IMR-90 (cell line): Measurements from ENCODE around the gene SIT1. TPM values are rescaled to one million over a fixed set of nuclear protein-coding genes. Genes with fewer than 3 reads are reported as not detected.

Experiments used
- ATAC-seq: fragments of 200-7000 bp; cut with Tn5 transposase; 2 replicates; pipeline ENCODE4 v1.9.1; 2020; ENCODE audit warnings: low read depth, mild to moderate bottlenecking, moderate library complexity
- BruUV-seq: library from RNA; stranded (reverse); fragments of 400-500 nt; replicated peaks from 2 replicates; lab custom pipeline; 2021; lab: Mats Ljungman, UMichigan
- CTCF ChIA-PET: fragments of 300-600 bp; formaldehyde crosslinking; extraction: SDS; loops from one replicate; lab custom pipeline; 2021; ENCODE audit warnings: antibody characterized with exemption; lab: Yijun Ruan, JAX
- POLR2A ChIA-PET: fragments of 300-600 bp; sonication (Branson Sonifier 250); formaldehyde crosslinking; loops from one replicate; lab custom pipeline; 2022; ENCODE audit warnings: antibody characterized with exemption; ENCODE audit not compliant: unreplicated experiment; lab: Charles Lee
- DNase-seq: peaks from one replicate; pipeline ENCODE4 v3.0.0; 2013
- H2AFZ ChIP-seq: replicated peaks from 2 replicates; pipeline ENCODE3; 2013; ENCODE audit warnings: low read length, mild to moderate bottlenecking; ENCODE audit not compliant: poor library complexity
- H2AK5ac ChIP-seq: 2 replicates; pipeline ENCODE4 v1.6.1; 2013; ENCODE audit warnings: low read depth, low read length, inconsistent platforms
- H2AK9ac ChIP-seq: replicated peaks from 2 replicates; pipeline ENCODE3; 2013; ENCODE audit warnings: mild to moderate bottlenecking, low read depth, low read length, moderate library complexity; ENCODE audit not compliant: poor library complexity
- H2BK120ac ChIP-seq: 2 replicates; pipeline ENCODE4 v1.6.1; 2013; ENCODE audit warnings: low read depth, low read length, inconsistent platforms
- H2BK15ac ChIP-seq: 3 replicates; pipeline ENCODE4 v1.6.1; 2013; ENCODE audit warnings: low read depth, low read length, inconsistent platforms
- H2BK20ac ChIP-seq: 2 replicates; pipeline ENCODE4 v1.6.1; 2013; ENCODE audit warnings: low read depth, mild to moderate bottlenecking, inconsistent platforms, low read length, moderate library complexity
- H2BK5ac ChIP-seq: 2 replicates; pipeline ENCODE4 v1.6.1; 2013; ENCODE audit warnings: mild to moderate bottlenecking, low read depth, low read length, inconsistent platforms; ENCODE audit not compliant: poor library complexity, severe bottlenecking
- H3K14ac ChIP-seq: replicated peaks from 2 replicates; pipeline ENCODE4 v1.6.1; 2013; ENCODE audit warnings: low read depth, low read length, inconsistent platforms
- H3K18ac ChIP-seq: 2 replicates; pipeline ENCODE4 v1.6.1; 2013; ENCODE audit warnings: low read depth, low read length, control low read depth
- H3K23ac ChIP-seq: 2 replicates; pipeline ENCODE4 v1.6.1; 2013; ENCODE audit warnings: low read depth, low read length, inconsistent platforms
- H3K27ac ChIP-seq: 2 replicates; pipeline ENCODE4 v1.5.1; 2013; ENCODE audit warnings: mild to moderate bottlenecking, control low read depth, low read length; ENCODE audit not compliant: insufficient read depth
- H3K27me3 ChIP-seq: 2 replicates; pipeline ENCODE4 v1.6.1; 2013; ENCODE audit warnings: low read length; ENCODE audit not compliant: control insufficient read depth, insufficient read depth
- H3K36me3 ChIP-seq: 2 replicates; pipeline ENCODE4 v1.6.1; 2013; ENCODE audit warnings: low read length, mixed read lengths; ENCODE audit not compliant: control insufficient read depth, insufficient read depth
- H3K4ac ChIP-seq: 2 replicates; pipeline ENCODE4 v1.6.1; 2013; ENCODE audit warnings: low read depth, low read length, inconsistent platforms
- H3K4me1 ChIP-seq: 2 replicates; pipeline ENCODE4 v1.6.1; 2013; ENCODE audit warnings: low read length, mixed read lengths; ENCODE audit not compliant: control insufficient read depth, insufficient read depth
- H3K4me2 ChIP-seq: 2 replicates; pipeline ENCODE4 v1.6.1; 2013; ENCODE audit warnings: low read depth, mild to moderate bottlenecking, control low read depth, low read length, moderate library complexity
- H3K4me3 ChIP-seq: 2 replicates; pipeline ENCODE4 v1.5.1; 2013; ENCODE audit warnings: low read depth, mild to moderate bottlenecking, control low read depth, low read length, moderate library complexity; ENCODE audit not compliant: insufficient read depth
- H3K56ac ChIP-seq: 2 replicates; pipeline ENCODE4 v1.6.1; 2013; ENCODE audit warnings: low read length, inconsistent platforms; ENCODE audit not compliant: insufficient read depth; ENCODE audit errors: extremely low read depth
- H3K79me1 ChIP-seq, 2 experiments: 2 replicates each; pipeline ENCODE4 v1.6.1; 2013; ENCODE audit warnings: low read length in 2 of 2, inconsistent platforms in 1 of 2, low read depth in 1 of 2
- H3K9ac ChIP-seq: 2 replicates; pipeline ENCODE4 v1.6.1; 2013; ENCODE audit warnings: low read depth, low read length, control low read depth
- H3K9me1 ChIP-seq: 2 replicates; pipeline ENCODE4 v1.6.1; 2013; ENCODE audit warnings: low read length, inconsistent platforms; ENCODE audit not compliant: insufficient read depth
- H3K9me3 ChIP-seq: 2 replicates; pipeline ENCODE4 v1.6.1; 2013; ENCODE audit warnings: low read length; ENCODE audit not compliant: control insufficient read depth, insufficient read depth
- H4K20me1 ChIP-seq: 2 replicates; pipeline ENCODE4 v1.6.1; 2013; ENCODE audit warnings: low read length, inconsistent platforms; ENCODE audit not compliant: insufficient read depth
- H4K5ac ChIP-seq: 2 replicates; pipeline ENCODE4 v1.6.1; 2013; ENCODE audit warnings: mild to moderate bottlenecking, low read depth, low read length, control low read depth
- H4K8ac ChIP-seq, 2 experiments: 2 replicates each; pipeline ENCODE4 v1.6.1; 2013; ENCODE audit warnings: low read depth in 2 of 2, low read length in 2 of 2, control low read depth in 1 of 2, inconsistent platforms in 1 of 2
- H4K91ac ChIP-seq: 2 replicates; pipeline ENCODE4 v1.6.1; 2013; ENCODE audit warnings: low read depth, low read length, inconsistent platforms; ENCODE audit not compliant: insufficient read depth
- BHLHE40 ChIP-seq: fragments of 150-350 bp; IDR thresholded peaks from 2 replicates; pipeline ENCODE4 v1.6.1; 2016; ENCODE audit warnings: mild to moderate bottlenecking, low read depth, low read length
- CEBPB ChIP-seq: IDR thresholded peaks from 2 replicates; pipeline ENCODE4 v1.6.1; 2012; ENCODE audit warnings: low read depth, low read length, improper control_type of control experiment
- CHD1 ChIP-seq: IDR thresholded peaks from 2 replicates; pipeline ENCODE4 v1.6.1; 2012; ENCODE audit warnings: low read depth, low read length, improper control_type of control experiment
- ELK1 ChIP-seq: fragments of 150-350 bp; IDR thresholded peaks from 2 replicates; pipeline ENCODE4 v1.6.1; 2016; ENCODE audit warnings: low read depth, mild to moderate bottlenecking, low read length, moderate library complexity, borderline replicate concordance
- FOS ChIP-seq: fragments of 150-350 bp; IDR thresholded peaks from 2 replicates; pipeline ENCODE4 v1.6.1; 2016; ENCODE audit warnings: low read depth, low read length
- MAFK ChIP-seq: IDR thresholded peaks from 2 replicates; pipeline ENCODE4 v1.6.1; 2012; ENCODE audit warnings: low read depth, low read length, improper control_type of control experiment
- MAZ ChIP-seq: IDR thresholded peaks from 2 replicates; pipeline ENCODE4 v1.6.1; 2012; ENCODE audit warnings: low read depth, mild to moderate bottlenecking, low read length, improper control_type of control experiment, moderate library complexity, borderline replicate concordance
- MXI1 ChIP-seq: IDR thresholded peaks from 2 replicates; pipeline ENCODE4 v1.6.1; 2012; ENCODE audit warnings: low read depth, mild to moderate bottlenecking, low read length, moderate library complexity, borderline replicate concordance
- NFE2L2 ChIP-seq: fragments of 150-350 bp; IDR thresholded peaks from 2 replicates; pipeline ENCODE4 v1.6.1; 2016; ENCODE audit warnings: low read depth, mild to moderate bottlenecking, low read length
- POLR2A ChIP-seq: IDR thresholded peaks from 2 replicates; pipeline ENCODE4 v1.6.1; 2012; ENCODE audit warnings: mild to moderate bottlenecking, low read depth, low read length
- RAD21 ChIP-seq: IDR thresholded peaks from 2 replicates; pipeline ENCODE4 v1.6.1; 2012; ENCODE audit warnings: low read length, improper control_type of control experiment
- RCOR1 ChIP-seq: IDR thresholded peaks from 2 replicates; pipeline ENCODE4 v1.6.1; 2012; ENCODE audit warnings: mild to moderate bottlenecking, low read length, improper control_type of control experiment; ENCODE audit not compliant: insufficient replicate concordance
- RFX5 ChIP-seq: IDR thresholded peaks from 2 replicates; pipeline ENCODE4 v1.8.0; 2012; ENCODE audit warnings: low read depth, mild to moderate bottlenecking, low read length, moderate library complexity
- SMC3 ChIP-seq: fragments of 150-350 bp; IDR thresholded peaks from 2 replicates; pipeline ENCODE4 v1.6.1; 2016; ENCODE audit warnings: low read depth, mild to moderate bottlenecking, antibody characterized with exemption, low read length, moderate library complexity
- USF2 ChIP-seq: fragments of 150-350 bp; IDR thresholded peaks from 2 replicates; pipeline ENCODE4 v1.6.1; 2017; ENCODE audit warnings: mild to moderate bottlenecking, antibody characterized with exemption, low read length, low read depth
- WGBS, 2 experiments: methylation state at CpG; one replicate each; pipeline versions ENCODE4 v1.1.5 to v1.1.7; 2013; ENCODE audit warnings: missing lambda C conversion rate in 2 of 2; ENCODE audit not compliant: insufficient read length in 1 of 2; ENCODE audit errors: extremely low coverage in 2 of 2; 5-methylcytosine and 5-hydroxymethylcytosine counted together
- dilution Hi-C: fragments of 300-500 bp; cut with HindIII; formaldehyde crosslinking; loops from one replicate; pipeline ENCODE4 v1.14.3; 2018; ENCODE audit warnings: low sequenced_read_pairs; ENCODE audit not compliant: unreplicated experiment
- in situ Hi-C: fragments of 300-500 bp; cut with MboI; formaldehyde crosslinking; loops from 3 replicates; pipeline ENCODE4 v1.14.3; 2019; ENCODE audit warnings: low sequenced_read_pairs, inconsistent platforms, mixed read lengths
- intact Hi-C: fragments of 100-400 bp; cut with micrococcal nuclease; formaldehyde crosslinking; loops from 2 replicates; pipeline ENCODE4 v1.10.0; 2022
- polyA plus RNA-seq, 3 experiments: library from polyadenylated mRNA; depleted of rRNA; stranded (reverse); fragments of >200 nt; gene quantifications; 2 replicates each; pipeline ENCODE4 v1.2.3, GENCODE V29; 2012; ENCODE audit warnings: low replicate concordance in 1 of 3
- total RNA-seq: library from RNA; depleted of rRNA; stranded (reverse); fragments of >200 nt; gene quantifications from 2 replicates; pipeline ENCODE4 v1.2.3, GENCODE V29; 2012
- TF ChIP-seq, protein P1 (sequence below): conservative IDR thresholded peaks from 2 replicates; pipeline ENCODE4 v1.5.1; 2012; ENCODE audit warnings: mild to moderate bottlenecking, low read depth, low read length, improper control_type of control experiment

The SIT1 gene
- total and polyA plus RNA-seq, 2 of the 4 experiments (the other 2 are of a cell fraction) = not detected

- in situ Hi-C loops = no loop called here
- H3K27ac ChIP-seq = no peak overlapping the region
- no peak overlapping the region for H4K8ac ChIP-seq
- TF ChIP-seq NFE2L2 (no peak), BHLHE40 (no peak), ELK1 (no peak), RAD21 (no peak), RFX5 (no peak), MAZ (no peak), FOS (no peak), SMC3 (no peak), CEBPB (no peak), MXI1 (no peak), RCOR1 (no peak), CHD1 (no peak), MAFK (no peak), USF2 (no peak), POLR2A (no peak)
- TF ChIP-seq, protein P1, sequence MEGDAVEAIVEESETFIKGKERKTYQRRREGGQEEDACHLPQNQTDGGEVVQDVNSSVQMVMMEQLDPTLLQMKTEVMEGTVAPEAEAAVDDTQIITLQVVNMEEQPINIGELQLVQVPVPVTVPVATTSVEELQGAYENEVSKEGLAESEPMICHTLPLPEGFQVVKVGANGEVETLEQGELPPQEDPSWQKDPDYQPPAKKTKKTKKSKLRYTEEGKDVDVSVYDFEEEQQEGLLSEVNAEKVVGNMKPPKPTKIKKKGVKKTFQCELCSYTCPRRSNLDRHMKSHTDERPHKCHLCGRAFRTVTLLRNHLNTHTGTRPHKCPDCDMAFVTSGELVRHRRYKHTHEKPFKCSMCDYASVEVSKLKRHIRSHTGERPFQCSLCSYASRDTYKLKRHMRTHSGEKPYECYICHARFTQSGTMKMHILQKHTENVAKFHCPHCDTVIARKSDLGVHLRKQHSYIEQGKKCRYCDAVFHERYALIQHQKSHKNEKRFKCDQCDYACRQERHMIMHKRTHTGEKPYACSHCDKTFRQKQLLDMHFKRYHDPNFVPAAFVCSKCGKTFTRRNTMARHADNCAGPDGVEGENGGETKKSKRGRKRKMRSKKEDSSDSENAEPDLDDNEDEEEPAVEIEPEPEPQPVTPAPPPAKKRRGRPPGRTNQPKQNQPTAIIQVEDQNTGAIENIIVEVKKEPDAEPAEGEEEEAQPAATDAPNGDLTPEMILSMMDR = no peak
- ATAC-seq (no peak), DNase-seq (no peak)
- H3K4me3 ChIP-seq = no peak overlapping the region
- no peak overlapping the region for H2AK5ac ChIP-seq
- H3K36me3 ChIP-seq = no peaks in the 10 kb centered on the region
- H3K4me2 ChIP-seq = no peak overlapping the region
- no peak overlapping the region for H2BK5ac ChIP-seq
- no peak overlapping the region for H2BK120ac ChIP-seq
- H3K4ac ChIP-seq = no peak overlapping the region
- no TSS peak for BruUV-seq
- peaks cover 56% of the 10 kb centered on the region for H3K27me3 ChIP-seq
- no peaks in the 10 kb centered on the region for H3K79me1 ChIP-seq
- no peaks in the 10 kb centered on the region for H4K20me1 ChIP-seq
- no peak overlapping the region for H3K18ac ChIP-seq
- H3K9me3 ChIP-seq = no peaks in the 10 kb centered on the region; the same call in 1 of the 2 replicates
- H4K91ac ChIP-seq = no peak overlapping the region
- ChIA-PET CTCF (interaction anchor here (0.8 to 0.9 kb wide), 2 partner anchors 8 to 16 kb away, joined by 3 read pairs; no protein-coding TSS in a partner anchor), POLR2A (no interaction called here)
- no peak overlapping the region for H2AFZ ChIP-seq
- H3K4me1 ChIP-seq = no peaks in the 10 kb centered on the region
- no peak overlapping the region for H3K14ac ChIP-seq
- no peak overlapping the region for H2BK20ac ChIP-seq
- no peak overlapping the region for H2AK9ac ChIP-seq
- H4K5ac ChIP-seq = no peak overlapping the region
- intact Hi-C loops = no loop called here
- H3K9me1 ChIP-seq = no peaks in the 10 kb centered on the region
- H3K56ac ChIP-seq = no peak overlapping the region
- no peak overlapping the region for H3K23ac ChIP-seq
- dilution Hi-C loops = no loop called here
- WGBS, 2 experiments = no CpG with 5 or more reads among the region's 2 CpGs
- no peak overlapping the region for H2BK15ac ChIP-seq
- H3K9ac ChIP-seq = no peak overlapping the region
Observed at GRCh38 chr9:35619800-35620158, 31.0 kb downstream of the SIT1 start.
